Measurements from ENCODE around the gene ADAM23. TPM values are rescaled to one million over a fixed set of nuclear protein-coding genes. Genes with fewer than 3 reads are reported as not detected.

ADAM23 gene
- total RNA-seq, 1 experiment from 2014 or later: 24.6 TPM

- TF ChIP-seq NR3C1 (CRISPR knock-in tag; conservative IDR thresholded peaks at IDR 0.05; ENCODE audit: low read depth) (no peak), PRDM15 (CRISPR knock-in tag; IDR thresholded peaks at IDR 0.05) (no peak), TEAD1 (CRISPR knock-in tag; IDR thresholded peaks at IDR 0.05) (no peak), HMGXB4 (CRISPR knock-in tag; IDR thresholded peaks at IDR 0.05) (no peak), E2F5 (CRISPR knock-in tag; IDR thresholded peaks at IDR 0.05) (no peak), ERG (CRISPR knock-in tag; IDR thresholded peaks at IDR 0.05) (no peak), NFYB (CRISPR knock-in tag; conservative IDR thresholded peaks at IDR 0.05; ENCODE audit: low read depth) (no peak)
- TF ChIP-seq, protein P1, sequence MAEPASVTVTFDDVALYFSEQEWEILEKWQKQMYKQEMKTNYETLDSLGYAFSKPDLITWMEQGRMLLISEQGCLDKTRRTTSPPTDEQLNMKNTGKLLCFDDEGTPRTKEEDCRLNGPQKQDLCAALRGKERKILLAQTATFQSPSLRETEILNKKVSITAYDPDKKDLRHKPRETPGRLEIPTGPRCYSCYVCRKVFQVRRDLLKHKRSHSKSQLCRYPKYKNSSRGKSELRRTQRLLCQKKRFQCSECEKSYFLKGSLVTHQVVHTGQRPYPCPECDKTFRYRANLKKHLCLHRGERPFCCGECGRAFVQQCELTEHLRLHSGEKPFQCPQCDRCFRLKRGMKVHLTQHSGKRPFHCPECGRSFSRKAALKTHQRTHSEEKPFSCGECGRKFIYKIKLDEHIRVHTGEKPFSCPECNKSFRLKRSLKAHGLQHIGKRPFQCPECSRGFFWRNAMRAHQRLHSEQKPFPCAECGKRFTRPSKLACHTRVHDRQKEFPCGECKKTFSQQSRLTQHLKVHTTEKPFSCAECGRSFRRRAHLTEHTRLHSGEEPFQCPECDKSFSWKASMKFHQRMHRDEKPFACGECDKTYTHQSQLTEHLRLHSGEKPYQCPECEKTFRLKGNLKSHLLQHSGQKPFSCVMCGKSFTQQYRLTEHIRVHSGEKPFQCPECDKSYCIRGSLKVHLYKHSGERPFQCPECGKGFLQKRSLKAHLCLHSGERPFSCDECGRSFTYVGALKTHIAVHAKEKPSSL (CRISPR knock-in tag; conservative IDR thresholded peaks at IDR 0.05): no peak
Observed at GRCh38 chr2:206418968-206419367, 24.4 kb upstream of the ADAM23 start (continued).

GRCh38 chr2:206420721-206421120 is 22.6 kb upstream of the ADAM23 start:
- no peak overlapping the region for H3K27ac Mint-ChIP-seq
- TF ChIP-seq ZNF396 (CRISPR knock-in tag; IDR thresholded peaks at IDR 0.05; ENCODE audit: borderline replicate concordance) (no peak), PRRX2 (CRISPR knock-in tag; IDR thresholded peaks at IDR 0.05) (no peak), HMGXB4 (CRISPR knock-in tag; IDR thresholded peaks at IDR 0.05) (no peak), NFATC4 (CRISPR knock-in tag; IDR thresholded peaks at IDR 0.05) (no peak), ZMAT4 (CRISPR knock-in tag; IDR thresholded peaks at IDR 0.05) (no peak), NR1H2 (CRISPR knock-in tag; IDR thresholded peaks at IDR 0.05) (no peak), RELA (CRISPR knock-in tag; IDR thresholded peaks at IDR 0.05; ENCODE audit: borderline replicate concordance) (no peak), CREB1 (CRISPR knock-in tag; IDR thresholded peaks at IDR 0.05) (no peak), NFYB (CRISPR knock-in tag; conservative IDR thresholded peaks at IDR 0.05; ENCODE audit: low read depth) (no peak), ZNF219 (CRISPR knock-in tag; IDR thresholded peaks at IDR 0.05; ENCODE audit: borderline replicate concordance) (no peak), ZNF317 (CRISPR knock-in tag; IDR thresholded peaks at IDR 0.05; ENCODE audit: borderline replicate concordance, low read depth) (no peak)
- TF ChIP-seq, protein P2, sequence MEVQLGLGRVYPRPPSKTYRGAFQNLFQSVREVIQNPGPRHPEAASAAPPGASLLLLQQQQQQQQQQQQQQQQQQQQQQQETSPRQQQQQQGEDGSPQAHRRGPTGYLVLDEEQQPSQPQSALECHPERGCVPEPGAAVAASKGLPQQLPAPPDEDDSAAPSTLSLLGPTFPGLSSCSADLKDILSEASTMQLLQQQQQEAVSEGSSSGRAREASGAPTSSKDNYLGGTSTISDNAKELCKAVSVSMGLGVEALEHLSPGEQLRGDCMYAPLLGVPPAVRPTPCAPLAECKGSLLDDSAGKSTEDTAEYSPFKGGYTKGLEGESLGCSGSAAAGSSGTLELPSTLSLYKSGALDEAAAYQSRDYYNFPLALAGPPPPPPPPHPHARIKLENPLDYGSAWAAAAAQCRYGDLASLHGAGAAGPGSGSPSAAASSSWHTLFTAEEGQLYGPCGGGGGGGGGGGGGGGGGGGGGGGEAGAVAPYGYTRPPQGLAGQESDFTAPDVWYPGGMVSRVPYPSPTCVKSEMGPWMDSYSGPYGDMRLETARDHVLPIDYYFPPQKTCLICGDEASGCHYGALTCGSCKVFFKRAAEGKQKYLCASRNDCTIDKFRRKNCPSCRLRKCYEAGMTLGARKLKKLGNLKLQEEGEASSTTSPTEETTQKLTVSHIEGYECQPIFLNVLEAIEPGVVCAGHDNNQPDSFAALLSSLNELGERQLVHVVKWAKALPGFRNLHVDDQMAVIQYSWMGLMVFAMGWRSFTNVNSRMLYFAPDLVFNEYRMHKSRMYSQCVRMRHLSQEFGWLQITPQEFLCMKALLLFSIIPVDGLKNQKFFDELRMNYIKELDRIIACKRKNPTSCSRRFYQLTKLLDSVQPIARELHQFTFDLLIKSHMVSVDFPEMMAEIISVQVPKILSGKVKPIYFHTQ (CRISPR knock-in tag; IDR thresholded peaks at IDR 0.05): no peak

More at GRCh38 chr2:206420721-206421120, 22.6 kb upstream of the ADAM23 start:
- 0 out of 2 replicates have a peak, but pooled peaks cover 2% of the 10 kb centered on the region for H3K27me3 Mint-ChIP-seq (ENCODE audit: low read depth)
- H3K9me3 Mint-ChIP-seq: peaks cover 45% of the 10 kb centered on the region
- ChIA-PET CTCF (no interaction called here), POLR2A (no interaction called here)
- no peak for ATAC-seq
- no peak for DNase-seq (ENCODE audit: low spot score)
- H3K36me3 Mint-ChIP-seq: peaks cover 13% of the 10 kb centered on the region; the same call in 1 of the 2 replicates
- no peak overlapping the region for H3K4me3 Mint-ChIP-seq
- H3K4me1 Mint-ChIP-seq: peaks cover 12% of the 10 kb centered on the region

Data from WTC11 (cell line).